ENCODE measurements around the gene CAMK1D. TPM values are rescaled to one million over a fixed set of nuclear protein-coding genes. Genes with fewer than 3 reads are reported as not detected.
A peak's percentile ranks its signal among the peaks of the same experiment; 100 is the strongest.
"Not testable (repeated sequence)": the region's sequence is repeated elsewhere in the genome, so short reads cannot be mapped to it uniquely, and the experiment has no call there.

CAMK1D gene
- total RNA-seq, 1 donor from 2014 or later, result 14.0 TPM

DNA sequence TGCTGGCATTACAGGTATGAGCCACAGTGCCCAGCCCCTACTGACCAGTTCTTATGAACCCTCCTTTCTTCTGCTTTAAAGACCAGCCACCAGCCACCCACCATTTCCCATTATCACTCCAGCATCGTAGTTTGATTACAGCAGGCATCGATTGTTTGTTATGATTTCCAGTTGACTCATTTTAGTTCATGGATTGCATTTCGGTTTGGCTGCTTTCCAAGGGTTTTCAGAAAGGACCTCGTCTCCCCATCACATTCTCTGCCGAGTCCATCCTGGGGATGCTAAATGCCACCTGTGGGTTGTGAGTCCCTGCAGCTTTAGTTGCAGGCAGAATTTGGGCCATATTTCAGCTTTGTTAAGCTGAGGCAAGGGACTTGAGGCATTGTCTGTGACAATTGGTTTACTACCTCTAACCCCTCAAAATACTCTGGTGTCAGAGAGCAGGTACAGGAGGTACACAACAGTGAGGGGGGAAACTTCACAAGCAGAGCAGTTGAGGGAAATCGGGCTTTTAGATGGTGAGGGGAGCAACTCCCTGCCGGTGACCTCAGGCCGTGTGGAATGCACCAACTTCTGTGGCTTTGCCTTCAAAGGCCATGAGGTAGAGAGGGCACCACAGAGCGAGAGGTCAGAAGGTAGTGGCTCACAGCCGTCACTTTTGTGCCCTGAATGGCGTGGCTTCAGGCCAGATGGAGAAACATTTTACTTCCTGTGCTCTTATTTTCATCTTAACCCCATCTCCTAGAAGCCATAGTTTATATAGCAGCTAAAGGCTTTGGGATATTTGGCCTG lies 448.3 kb downstream of the CAMK1D start:
- DNase-seq, result no peak

DNA sequence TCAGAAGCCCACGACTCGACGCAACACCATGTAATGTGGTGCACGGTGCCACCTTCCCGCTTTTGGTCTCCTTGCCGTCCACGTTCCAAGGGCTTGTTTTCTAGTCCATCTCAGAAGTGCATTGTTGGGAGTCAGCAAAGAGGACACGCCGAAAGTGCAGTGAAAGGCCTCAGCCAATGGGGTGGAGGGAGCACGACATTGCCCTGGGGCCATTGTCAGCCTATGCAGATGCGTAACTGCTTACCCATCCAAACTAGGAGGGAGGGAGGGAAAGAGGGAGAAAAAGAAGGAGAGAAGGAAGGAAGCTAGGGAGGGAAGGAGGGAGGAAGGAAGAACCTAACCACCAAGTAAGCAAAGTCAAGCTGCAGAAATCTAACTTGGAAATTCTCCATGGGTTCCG lies 449.8 kb downstream of the CAMK1D start:
- DNase-seq, result no peak

DNA sequence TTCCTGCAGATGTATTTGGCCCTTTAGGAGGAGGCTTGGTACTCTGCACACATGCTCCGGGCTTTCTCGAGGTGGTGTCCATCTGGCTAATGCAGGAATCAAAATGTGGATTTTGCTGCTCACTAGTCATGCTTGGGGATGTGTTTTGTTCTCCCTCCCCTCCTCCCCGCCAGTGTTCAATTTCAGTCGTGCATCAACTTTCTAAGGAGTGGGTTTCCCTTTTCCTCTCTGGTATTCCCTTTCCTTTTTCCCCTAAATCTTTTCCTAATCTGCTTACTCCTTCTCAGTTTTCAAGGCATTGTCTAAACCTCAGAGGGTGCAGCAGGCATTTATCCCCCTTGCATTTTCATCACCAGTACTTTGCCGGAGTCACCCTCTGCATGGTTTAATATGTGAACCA lies 450.4 kb downstream of the CAMK1D start:
- no peak for DNase-seq

GRCh38 chr10:12800302-12800701 lies 451.0 kb downstream of the CAMK1D start:
- DNase-seq, result no peak

GRCh38 chr10:12801214-12802087 lies 452.1 kb downstream of the CAMK1D start:
- DNase-seq, result no peak

GRCh38 chr10:12803776-12804175 lies 454.4 kb downstream of the CAMK1D start:
- DNase-seq, result no peak

- no peak for DNase-seq
Observed at GRCh38 chr10:12806228-12807095, 457.1 kb downstream of the CAMK1D start.

DNA sequence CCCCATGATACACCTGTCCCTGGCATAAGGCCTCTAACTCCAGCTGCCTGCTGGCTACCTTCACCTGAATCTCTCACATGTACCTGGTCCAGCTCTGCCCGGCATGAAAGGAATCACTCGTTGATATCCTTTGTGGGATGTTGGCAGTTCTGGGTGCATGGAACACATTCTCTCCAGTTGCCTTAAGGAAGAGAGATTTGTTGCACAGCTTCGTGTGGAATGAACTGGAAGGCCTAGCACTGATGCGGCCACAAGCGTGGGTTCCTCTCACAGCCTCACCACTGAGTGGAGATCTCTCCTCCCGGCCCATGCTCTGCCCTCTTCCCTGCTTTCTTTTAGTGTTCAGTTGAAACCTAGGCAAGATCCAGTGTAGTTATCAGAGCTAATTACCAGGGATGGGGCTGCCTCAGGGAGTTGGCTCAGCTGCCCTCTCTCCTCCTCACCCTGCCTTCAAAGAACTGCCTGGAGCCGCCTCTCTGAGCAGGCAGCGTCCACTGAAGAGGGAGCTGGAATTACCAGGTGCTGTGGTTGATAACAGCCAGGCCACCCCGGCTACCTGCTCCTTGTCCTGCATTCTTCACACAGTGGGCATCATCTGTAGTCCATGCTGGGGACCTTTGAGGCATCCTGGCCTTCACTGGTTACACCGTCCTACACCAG lies 457.9 kb downstream of the CAMK1D start:
- no peak for DNase-seq

- DNase-seq, result no peak
Observed at GRCh38 chr10:12808014-12808613, 458.8 kb downstream of the CAMK1D start.

GRCh38 chr10:12810046-12810445 lies 460.7 kb downstream of the CAMK1D start:
- not testable (repeated sequence) for DNase-seq

- no peak for DNase-seq
Observed at GRCh38 chr10:12811826-12812225, 462.5 kb downstream of the CAMK1D start.

DNA sequence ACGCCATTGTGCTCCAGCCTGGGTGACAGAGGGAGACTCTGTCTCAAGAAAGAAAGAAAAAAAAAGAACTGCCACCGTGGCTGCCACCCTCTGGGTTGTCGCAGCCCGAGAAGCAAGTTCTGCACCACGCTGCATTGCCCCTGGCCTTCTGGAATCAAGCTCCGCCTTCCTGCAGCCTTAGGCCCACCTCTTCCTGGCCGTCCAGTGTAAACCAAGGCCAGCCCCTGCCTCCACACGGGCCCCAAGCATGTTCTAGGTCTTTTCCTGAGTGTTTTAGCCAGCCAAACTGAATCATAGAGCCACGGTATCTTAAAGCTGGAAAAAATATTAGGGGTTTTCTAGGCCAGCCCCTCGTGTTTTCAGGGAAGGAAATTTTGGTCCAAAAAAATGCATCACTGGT lies 463.2 kb downstream of the CAMK1D start:
- DNase-seq, result no peak

- DNase-seq, result no peak
Observed at GRCh38 chr10:12814166-12814565, 464.8 kb downstream of the CAMK1D start.

GRCh38 chr10:12819071-12819470 lies 469.7 kb downstream of the CAMK1D start:
- DNase-seq, result no peak

DNA sequence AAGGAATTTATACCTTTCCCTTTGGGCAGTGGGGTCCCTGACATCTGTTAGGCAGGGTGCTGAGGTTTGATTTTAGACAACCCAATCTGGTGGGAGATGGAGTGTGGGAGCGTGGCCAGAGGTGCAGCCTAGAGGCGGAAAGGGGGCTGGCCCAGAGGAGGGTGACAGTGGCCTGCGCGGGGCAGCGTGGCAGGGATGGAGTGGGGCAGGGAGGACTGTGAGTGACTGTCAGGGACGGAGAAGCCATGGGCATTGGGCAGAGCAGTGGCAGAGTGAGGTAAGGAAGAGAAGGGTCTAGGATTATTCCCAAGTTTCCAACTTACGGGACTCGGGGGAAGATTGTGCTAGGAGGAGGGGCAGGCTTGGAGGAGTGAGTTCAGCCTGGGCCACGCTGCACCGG lies 470.3 kb downstream of the CAMK1D start:
- no peak for DNase-seq

GRCh38 chr10:12822126-12822892 lies 473.0 kb downstream of the CAMK1D start:
- DNase-seq, result peak; percentile 11

- no peak for DNase-seq
Observed at GRCh38 chr10:12822893-12823170, 473.5 kb downstream of the CAMK1D start.

GRCh38 chr10:12823328-12823727 lies 474.0 kb downstream of the CAMK1D start:
- DNase-seq, result no peak

DNA sequence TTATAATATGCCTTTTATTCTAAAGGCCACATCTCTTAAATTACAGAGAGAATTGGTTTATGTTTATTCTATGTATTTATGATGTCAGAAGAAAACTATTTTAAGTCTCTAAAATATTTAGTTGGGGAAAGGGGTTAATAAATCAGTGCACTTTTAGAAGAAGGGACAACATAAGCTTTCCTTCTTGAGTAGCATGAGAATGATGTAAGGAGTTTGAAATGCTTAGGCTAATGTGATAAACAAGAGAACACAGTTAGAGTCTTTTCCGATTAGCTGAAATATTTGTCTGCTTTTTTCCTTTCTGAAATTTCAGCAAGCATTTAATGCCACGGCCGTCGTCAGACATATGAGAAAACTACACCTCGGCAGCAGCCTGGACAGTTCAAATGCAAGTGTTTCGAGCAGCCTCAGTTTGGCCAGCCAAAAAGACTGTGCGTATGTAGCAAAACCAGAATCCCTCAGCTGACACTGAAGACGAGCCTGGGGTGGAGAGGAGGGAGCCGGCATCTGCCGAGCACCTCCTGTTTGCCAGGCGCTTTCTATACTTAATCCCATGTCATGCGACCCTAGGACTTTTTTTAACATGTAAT lies 476.0 kb downstream of the CAMK1D start:
- DNase-seq, result peak; percentile 49

- no peak for DNase-seq
Observed at GRCh38 chr10:12826800-12827372, 477.5 kb downstream of the CAMK1D start.
